ENCODE data around the gene NIFK.
A peak's percentile ranks its signal among the peaks of the same experiment; 100 is the strongest.
"Not testable (repeated sequence)": the region's sequence is repeated elsewhere in the genome, so short reads cannot be mapped to it uniquely, and the experiment has no call there.

NIFK gene

DNA sequence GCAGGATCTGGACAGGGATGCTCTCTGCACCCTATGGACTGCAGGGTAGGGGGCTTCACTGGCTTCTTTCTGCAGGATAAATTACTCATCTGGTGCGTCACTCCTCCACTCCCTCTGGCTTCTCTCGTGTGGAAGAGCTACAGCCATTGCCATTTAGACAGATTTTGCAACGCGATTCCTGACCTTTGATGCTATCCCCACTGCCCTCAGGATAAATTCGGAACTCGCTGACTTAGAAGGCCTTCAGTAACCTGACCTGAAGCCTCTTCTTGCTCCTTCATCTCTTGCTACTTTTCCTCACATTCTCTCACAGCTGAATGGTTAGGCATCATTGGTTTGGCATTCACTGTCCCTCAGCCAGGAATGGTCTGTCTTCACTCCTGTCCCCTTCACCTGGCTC is 5.3 kb downstream of the NIFK start:
- no peak for DNase-seq (ENCODE audit: low spot score)

DNA sequence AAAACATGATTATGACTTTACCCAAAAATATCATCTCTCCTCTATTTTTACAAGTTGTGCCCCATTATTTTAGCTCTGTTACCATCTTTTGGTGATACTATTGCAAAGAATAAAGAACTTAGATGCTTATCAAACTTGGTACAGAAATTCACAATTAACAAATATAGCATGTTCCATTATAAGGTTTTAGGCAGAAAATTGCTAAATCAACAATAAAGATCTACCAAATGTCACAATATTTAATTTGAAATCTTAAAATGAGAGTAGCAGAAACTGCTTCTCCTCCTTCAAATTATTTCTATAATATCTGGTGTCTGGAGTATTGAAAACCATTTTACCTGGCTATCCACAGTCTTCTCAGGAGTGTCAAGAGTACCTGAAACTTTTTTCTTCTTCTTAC is 8.7 kb downstream of the NIFK start:
- DNase-seq (ENCODE audit: low spot score), result no peak

DNA sequence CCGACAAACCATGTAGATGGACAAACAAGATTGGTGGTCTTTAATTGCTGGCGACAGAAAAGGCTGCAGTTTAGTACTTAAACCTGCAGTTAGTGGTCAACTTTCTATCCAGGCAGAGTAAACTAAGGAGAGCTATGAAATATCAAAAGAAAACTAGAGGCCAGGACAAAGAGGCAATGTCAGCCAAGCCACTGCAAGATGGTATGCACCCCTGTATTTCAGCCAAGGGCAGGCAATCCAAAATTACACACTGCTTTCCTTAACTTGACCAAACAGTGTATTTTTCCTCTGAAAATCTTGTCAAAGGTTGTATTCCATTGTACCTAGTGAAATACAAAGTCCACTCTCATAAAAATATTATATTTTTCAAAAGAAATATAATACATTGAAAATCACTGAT is 9.3 kb downstream of the NIFK start:
- no peak for DNase-seq (ENCODE audit: low spot score)

DNA sequence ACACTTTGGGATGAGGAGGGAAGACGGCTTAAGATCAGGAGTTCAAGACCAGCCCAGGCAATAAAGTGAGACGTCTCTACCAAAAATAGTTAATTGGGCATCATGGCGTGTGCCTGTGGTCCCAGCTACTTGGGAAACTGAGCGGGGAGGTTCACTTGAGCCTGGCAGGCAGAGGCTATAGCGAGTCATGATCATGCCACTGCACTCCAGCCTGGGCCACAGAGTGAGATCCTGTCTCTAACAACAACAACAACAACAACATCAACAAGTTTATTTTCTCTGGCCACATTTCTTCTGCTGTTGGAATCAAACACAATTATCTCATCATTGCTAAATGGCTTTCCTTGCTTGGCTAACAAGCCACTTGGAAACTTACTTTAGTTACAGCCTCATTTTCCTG is 13.4 kb downstream of the NIFK start:
- DNase-seq (ENCODE audit: low spot score), result no peak

DNA sequence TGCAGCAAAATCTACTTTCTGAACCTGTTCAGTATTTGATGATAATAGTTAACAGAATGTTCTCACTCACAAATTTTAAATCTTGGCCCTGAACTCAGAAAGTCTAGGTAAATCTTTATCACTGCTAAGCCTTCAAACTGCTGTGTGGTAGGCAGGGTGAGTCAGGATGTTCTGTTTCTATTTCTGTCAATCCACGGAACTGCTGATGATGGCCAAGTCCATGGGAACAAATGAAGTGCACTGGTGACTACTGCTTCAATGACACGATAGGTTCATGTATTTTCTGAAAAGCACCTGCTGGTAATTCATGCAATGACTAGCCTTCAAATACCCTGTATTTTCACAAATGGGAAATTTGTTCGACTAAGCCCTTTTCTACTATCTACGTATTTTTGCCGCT is 14.2 kb downstream of the NIFK start:
- no peak for DNase-seq (ENCODE audit: low spot score)

DNA sequence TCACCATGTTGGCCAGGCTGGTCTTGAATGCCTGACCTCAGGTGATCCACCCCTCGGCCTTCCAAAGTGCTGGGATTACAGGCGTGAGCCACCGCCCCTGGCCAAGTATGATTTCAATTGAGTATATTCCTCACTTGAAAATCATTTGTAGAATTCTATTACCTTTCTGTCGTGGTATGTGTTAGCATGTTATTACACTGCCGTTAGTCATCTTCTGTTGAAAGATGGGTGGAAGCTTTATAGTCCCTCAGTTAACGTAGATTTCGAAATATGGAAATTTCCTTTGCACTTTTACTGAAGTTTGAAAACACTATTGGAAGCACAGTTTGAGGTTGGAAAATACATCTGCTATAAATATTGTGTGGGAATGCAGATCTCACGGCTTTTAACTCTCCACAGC is 14.7 kb downstream of the NIFK start:
- no peak for DNase-seq (ENCODE audit: low spot score)

DNA sequence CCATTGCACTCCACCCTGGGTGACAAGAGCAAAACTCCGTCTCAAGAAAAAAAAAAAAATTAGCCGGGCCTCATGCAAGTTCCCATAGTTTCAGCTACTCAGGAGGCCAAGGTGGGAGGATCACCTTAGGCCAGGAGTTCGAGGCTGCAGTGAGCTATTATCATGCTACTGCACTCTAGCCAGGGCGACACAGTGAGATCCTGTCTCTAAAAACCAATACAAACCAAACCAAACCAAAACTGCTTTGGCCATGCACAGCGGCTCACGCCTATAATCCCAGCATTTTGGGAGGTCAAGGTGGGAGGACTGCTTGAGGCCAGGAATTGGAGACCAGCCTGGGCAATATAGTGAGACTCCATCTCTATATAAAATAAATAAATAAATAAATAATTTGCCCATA is 19.1 kb downstream of the NIFK start:
- DNase-seq (ENCODE audit: low spot score), result no peak

DNA sequence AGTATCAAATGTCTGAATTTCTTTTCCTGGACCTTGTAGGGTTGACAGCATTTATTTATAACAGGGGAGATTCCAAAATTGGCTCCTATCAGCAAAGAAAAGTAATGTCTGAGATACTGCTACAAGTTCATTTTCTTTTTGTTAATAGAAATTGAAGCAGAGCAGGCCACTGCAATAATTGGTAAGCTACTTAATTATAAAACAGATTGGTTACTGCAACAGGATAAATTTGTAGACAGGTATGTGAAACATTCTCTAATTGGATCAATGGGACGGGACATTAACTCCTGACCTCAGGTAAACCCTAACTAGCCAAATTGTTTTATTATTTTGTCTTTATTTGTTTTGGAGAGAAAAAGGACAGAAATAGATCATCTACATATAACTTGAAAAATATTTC is 20.5 kb downstream of the NIFK start:
- no peak for DNase-seq (ENCODE audit: low spot score)

DNA sequence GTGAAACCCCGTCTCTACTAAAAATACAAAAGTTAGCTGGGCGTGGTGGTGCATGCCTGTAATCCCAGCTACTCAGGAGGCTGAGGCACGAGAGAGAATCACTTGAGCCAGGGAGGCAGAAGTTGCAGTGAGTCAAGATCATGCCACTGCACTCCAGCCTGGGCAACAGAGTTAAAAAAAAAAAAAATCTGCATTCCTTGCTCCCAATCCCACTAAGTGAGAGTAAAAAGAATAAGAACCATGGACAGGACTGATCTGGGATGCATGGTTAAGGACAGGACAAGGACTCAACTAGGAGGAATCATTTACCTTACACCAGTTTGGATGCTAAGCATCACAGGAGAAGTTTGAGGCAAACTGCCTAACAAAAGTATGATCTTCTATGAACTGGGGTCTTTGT is 25.2 kb downstream of the NIFK start:
- DNase-seq (ENCODE audit: low spot score), result not testable (repeated sequence)

DNA sequence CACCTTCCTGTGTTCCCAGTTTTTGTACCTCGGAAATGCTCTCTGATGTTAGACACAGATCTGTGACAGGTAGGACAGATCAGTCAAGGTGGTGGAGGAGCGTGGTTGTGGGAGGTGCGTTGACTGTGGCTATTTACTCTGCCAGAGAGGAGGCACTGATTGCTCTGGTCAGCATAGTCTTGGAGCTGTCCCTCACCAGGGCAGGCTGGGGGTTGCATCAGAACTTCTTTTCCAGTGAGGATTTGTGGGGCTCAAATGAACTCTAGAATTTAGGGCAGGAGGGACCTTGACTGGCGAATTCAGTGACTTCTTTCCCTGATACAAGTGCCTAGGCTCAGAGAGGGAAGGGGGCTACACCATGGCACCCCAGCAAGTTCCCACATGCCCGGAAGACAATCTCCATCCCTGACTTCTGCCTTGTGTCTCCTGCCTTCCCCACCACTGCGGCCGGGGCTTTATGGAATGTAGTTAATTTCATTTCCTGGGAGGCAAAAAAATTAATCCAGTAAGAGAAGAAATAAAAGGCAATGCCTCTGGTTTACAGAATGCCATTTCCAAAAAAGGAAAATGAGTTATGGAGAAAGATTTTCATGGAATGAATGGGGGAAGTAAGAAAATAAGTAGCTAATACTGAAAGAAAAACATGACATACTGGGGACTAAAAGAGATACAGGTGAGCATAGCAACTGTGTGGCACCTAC is 26.1 kb downstream of the NIFK start:
- no peak for DNase-seq (ENCODE audit: low spot score)

DNA sequence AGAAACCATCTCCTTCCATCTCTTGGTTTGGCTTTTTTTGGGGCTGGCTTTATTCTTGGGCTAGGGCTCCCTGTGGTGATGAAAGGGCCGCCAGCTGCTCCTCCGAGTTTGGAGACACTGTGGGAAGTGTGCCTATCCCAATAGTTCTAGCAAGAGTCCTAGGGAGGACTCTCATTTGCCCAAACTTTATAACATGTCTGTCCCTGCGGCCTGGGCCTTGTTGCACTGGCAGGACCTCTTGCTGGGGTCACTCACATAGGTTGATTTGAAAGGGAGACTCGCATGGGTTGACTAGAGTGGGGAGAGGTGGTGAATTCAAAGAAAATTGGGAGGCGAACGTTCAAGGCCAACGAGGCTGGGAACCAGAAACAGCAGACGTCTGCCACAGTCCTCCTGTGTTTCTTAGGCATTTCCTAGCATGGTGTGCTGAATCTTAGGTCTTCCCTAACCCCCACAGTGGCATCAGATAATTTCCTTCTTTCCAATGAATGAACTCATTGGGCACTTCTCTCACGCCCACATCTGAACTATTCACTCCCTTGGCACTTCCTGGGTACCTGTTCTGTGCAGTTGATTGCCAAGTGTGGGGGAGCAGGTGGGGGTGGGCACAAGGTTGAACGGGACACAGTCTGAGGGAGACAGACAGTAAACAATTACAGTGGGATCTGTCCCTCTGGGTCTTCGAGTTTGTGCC is 26.8 kb downstream of the NIFK start:
- DNase-seq (ENCODE audit: low spot score), result no peak

DNA sequence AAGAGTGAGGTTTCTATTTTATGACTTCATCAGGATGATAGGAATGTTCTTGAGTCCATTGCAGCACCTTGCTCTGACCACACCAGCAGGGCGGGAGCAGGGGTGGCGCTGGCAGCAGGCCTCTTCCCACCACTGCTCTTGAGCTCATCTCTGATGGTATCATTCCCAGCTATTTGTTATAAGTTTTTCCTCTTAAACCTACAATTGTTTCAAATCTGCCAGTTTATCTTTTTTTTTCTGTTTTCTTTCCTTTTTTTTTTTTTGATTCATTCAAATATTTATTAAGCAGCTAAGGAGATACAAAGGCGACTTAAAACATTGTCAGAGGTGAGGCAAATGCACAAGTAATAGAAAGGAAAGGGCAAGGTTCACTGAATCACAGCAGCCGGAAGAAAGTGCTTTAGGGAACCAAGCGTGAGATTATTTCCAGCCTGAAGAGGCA is 28.7 kb downstream of the NIFK start:
- peak; percentile 45 for DNase-seq (ENCODE audit: low spot score)

DNA sequence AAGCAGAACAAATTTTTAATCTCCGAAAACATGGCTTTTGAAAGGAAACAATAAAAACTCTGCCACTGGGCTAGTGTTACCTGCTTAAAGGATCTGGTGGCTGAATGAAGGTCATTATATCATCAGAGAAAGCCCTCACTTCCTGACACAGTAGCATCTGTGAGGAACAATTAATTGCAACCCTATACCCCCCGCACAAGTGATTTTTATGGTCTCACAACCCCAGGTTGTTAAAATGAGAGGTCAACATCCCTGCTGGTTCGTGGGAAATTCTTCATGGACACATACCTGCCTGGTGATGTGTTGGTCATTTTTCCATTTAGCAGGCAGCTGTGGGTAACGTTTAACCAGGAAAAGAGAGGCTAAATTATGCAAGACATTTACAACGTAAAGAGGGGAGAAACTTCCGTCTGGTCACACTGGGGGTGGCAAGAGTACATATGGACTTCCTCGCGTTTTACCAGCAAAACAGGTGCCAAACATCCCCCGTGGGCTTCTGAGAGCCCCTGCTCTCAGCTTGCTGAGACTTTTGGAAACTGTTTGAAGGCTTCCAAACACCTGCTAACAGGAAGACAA is 29.2 kb downstream of the NIFK start:
- peak; percentile 53 for DNase-seq (ENCODE audit: low spot score)

DNA sequence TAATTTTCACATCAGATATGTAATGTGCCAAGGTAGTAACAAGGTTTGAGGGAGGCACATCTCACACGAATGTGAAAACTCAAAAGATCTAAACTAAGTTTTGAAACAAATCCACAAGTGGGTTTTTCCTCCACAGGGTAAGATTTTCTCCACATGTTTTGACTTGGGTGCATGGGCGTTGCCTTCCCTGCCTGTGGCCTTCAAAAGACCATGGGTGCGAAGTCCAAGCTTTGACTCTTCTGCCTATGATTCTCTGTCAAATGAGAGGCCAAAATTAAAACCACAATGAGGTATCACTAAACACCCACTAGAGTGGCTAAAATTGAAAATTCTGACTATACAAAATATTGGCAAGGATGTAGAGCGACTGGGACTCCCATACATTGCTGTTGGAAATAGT is 30.7 kb downstream of the NIFK start:
- DNase-seq (ENCODE audit: low spot score), result no peak

DNA sequence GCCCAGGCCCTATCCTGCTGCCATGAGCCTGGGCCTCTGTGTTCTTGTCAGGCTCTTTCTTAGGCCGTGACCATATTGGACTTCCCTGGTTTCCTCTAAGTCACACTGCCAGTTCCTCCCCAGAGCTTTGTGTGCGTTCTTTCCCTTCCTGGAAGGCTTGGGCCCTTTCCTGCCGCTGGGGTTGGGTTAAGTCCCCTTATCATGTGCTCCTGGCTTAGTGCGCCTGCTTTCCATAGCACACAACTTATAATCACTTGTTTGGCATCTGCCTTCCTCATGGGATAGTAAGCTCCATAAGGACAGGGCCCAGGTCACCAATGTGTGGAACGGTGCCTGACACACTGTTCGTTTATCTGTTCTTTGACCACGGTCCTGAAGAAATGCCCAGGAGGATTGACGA is 31.3 kb downstream of the NIFK start:
- no peak for DNase-seq (ENCODE audit: low spot score)

DNA sequence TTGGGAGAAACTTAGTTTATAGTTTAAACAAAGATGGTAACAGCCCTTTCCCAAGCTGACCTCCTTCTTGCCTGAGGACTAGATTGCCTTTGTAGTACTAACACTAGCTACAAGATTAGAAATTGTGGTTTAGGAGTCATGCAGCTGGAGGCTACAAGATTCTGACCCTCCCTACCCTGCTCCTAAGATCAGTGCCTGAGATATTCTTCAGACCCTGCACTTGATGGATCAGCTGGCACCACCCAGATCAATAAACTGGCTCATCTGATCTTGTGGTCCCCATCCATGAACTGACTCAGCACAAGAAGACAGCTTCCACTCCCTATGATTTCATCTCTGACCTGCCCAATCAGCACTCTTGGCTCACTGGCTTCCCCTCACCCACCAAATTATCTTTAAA is 34.9 kb downstream of the NIFK start:
- DNase-seq (ENCODE audit: low spot score), result not testable (repeated sequence)

DNA sequence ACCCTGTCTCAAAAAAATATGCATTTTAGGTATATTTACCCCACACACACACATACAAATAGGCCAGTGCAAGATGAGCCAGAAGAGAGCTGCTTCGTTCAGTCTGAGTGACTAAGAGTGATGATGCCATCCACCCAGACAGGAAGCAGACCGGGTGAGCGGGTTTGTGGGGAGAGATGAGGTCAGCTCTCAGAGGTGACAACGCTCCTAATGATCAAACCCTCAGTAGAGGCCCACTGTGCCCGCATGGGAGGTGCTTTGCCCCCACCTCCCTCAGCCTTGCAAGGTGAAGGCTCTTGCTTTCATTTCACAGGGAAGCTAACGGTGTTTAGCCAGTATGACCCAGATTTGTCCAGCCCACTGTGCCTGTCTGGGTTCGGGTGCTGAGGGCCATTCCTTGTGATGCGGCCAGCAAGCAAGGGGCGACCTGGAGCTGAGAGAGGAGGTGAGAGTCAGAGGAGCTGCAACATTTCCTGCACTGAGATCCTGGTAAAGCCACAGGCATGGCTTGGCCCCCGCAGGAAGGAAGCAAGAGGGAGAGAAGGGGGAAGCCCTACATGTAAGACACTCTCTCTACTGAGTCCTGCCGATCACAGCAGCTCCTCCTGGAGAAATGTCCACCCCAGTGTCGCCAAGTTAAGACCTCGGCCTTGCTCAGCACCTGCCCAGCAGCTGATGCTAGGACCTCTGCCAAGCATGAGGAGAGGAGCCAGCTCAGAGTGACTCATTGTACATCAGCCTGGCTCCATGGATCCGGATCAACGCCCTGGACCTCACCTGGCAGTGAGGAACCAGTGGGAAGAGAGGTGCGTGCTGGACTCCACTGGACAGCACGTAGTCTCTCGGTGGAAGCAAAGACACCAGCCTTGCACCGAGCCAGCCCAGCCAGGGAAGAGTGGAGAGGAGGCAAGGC is 37.0 kb downstream of the NIFK start:
- DNase-seq (ENCODE audit: low spot score), result no peak

DNA sequence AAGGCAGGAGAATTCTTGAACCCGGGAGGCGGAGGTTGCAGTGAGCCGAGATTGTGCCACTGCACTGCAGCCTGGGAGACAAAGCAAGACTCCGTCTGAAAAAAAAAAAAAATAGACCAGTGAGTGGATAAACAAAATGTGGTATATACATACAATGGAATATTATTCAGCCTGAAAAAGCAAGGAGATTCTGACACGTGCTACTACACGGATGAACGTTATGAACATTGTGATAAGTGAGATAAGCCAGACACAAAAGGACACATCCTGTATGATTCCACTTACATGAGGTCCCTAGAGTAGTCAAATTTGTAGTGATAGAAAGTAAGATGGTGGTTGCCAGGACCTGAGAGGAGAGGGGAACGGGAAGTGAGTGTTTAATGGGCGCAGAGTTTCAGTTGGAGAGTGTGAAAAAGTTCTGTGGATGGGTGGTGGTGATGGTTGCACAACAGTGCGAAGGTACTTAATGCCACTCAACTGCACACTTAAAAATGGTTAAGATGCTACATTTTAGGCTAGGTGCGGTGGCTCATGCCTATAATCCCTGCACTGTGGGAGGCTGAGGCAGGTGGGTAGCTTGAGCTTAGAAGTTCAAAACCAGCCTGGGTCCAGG is 38.3 kb downstream of the NIFK start:
- DNase-seq (ENCODE audit: low spot score), result no peak

DNA sequence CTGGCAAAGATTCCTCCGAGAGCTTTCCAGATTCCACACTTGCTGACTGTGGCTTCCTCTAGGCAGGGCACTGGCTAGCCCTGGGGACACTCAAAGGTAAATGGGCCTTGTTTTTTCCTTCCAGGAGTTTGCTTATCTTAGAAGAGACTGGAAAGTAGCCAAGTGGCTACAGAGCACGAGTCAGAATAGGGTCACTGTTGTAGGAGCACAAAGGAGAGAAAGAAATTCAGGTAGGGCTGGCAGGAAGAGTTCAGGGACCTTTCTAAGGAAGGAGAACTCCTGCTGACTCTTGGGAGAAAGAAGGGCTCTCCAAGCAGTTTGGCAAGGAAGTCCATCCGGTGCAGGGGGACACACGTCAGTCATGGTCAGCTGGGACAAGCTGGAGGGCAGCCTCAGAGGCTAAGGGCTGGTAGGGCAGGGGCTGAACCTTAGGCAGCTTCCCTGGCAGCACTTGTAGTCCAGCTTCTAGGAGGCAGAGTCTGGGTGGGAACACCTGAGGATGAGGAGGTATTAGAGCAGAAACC is 39.5 kb downstream of the NIFK start:
- no peak for DNase-seq (ENCODE audit: low spot score)

DNA sequence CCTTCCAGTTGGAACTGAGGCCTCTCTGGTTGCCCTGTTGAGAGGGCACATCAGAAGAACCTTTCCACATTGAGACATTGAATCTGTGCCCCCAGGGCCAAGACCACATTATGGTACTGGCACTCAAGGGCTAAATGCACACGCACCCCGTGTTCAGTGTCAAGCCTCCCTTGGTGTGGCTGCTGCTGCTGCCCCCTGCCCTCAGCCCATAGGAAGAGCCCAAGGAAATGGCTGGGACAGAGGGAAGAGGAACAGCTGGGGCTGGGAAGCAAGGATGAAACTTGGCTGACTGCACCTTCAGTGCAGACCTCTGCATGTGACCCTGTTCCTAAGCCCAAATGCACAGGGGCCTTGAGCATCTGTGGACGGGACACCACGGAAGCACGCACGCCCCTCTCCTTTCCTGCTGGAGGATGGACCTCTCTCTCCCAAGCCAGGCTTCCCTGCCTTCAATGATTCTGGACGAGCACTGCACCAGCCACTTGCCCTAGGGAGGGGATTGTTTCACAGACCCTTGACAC is 40.2 kb downstream of the NIFK start:
- DNase-seq (ENCODE audit: low spot score), result no peak

DNA sequence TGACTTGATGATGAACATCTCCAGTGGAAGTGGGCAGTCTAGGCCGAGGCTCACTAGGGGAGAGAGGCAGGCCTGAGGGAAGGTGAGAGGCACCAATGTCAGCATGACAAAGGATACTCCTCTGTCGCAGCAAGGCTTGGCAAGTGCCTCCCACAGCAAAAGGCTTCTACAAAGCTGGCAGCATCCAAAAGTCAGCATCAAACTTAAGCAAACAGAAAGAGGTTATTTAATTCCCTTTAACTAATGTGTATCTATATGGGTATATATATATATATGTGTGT is 41.6 kb downstream of the NIFK start:
- DNase-seq (ENCODE audit: low spot score), result no peak
